Ishikawa (cell line): ENCODE measurements around the gene LMO3.

Experiments used
- CEBPB ChIP-seq: IDR thresholded peaks from 2 replicates; pipeline ENCODE4 v1.6.1; 2012
- CREB1 ChIP-seq: IDR thresholded peaks from 2 replicates; pipeline ENCODE4 v1.6.1; 2012; ENCODE audit warnings: low read depth
- EP300 ChIP-seq: IDR thresholded peaks from 2 replicates; pipeline ENCODE4 v1.6.1; 2012; ENCODE audit warnings: borderline replicate concordance
- FOXM1 ChIP-seq: IDR thresholded peaks from 2 replicates; pipeline ENCODE4 v1.6.1; 2012; ENCODE audit warnings: low read depth, borderline replicate concordance
- MAX ChIP-seq: IDR thresholded peaks from 2 replicates; pipeline ENCODE4 v1.6.1; 2012
- NFIC ChIP-seq: IDR thresholded peaks from 2 replicates; pipeline ENCODE4 v1.6.1; 2012
- RAD21 ChIP-seq: IDR thresholded peaks from 2 replicates; pipeline ENCODE4 v1.6.1; 2012; ENCODE audit warnings: low read depth
- REST ChIP-seq: IDR thresholded peaks from 2 replicates; pipeline ENCODE4 v1.6.1; 2012; ENCODE audit warnings: low read depth, mild to moderate bottlenecking
- TAF1 ChIP-seq: IDR thresholded peaks from 2 replicates; pipeline ENCODE4 v1.6.1; 2012; ENCODE audit warnings: low read depth, mild to moderate bottlenecking
- TCF12 ChIP-seq: IDR thresholded peaks from 2 replicates; pipeline ENCODE4 v1.6.1; 2012; ENCODE audit warnings: low read depth
- TEAD4 ChIP-seq: IDR thresholded peaks from 2 replicates; pipeline ENCODE4 v1.6.1; 2012
- USF1 ChIP-seq: IDR thresholded peaks from 2 replicates; pipeline ENCODE4 v1.6.1; 2012
- YY1 ChIP-seq: IDR thresholded peaks from 2 replicates; pipeline ENCODE4 v1.6.1; 2012; ENCODE audit warnings: low read depth
- ZBTB7A ChIP-seq: IDR thresholded peaks from 2 replicates; pipeline ENCODE4 v1.6.1; 2012; ENCODE audit warnings: low read depth

- TF ChIP-seq USF1 (no peak), REST (no peak), ZBTB7A (no peak), NFIC (no peak), EP300 (no peak), FOXM1 (no peak), TAF1 (no peak), RAD21 (no peak), YY1 (no peak), CEBPB (no peak), TCF12 (no peak), CREB1 (no peak), MAX (no peak), TEAD4 (no peak)
Measured at GRCh38 chr12:16599081-16599480, 6.9 kb downstream of the LMO3 start.
